ENCODE results near the gene ICAM1. TPM values are rescaled to one million over a fixed set of nuclear protein-coding genes. Genes with fewer than 3 reads are reported as not detected.

Gene ICAM1
- polyA plus RNA-seq, 1 donor (not counting 4 experiments of a cell fraction or from before 2014, with no cell fraction given): 0.30 TPM

GRCh38 chr19:10329555-10329954 is 58.6 kb downstream of the ICAM1 start:
- Histone ChIP-seq H4K20me1 (ENCODE audit: control insufficient read depth, extremely low read depth, insufficient read depth, low read length) (no peaks in the 10 kb centered on the region), H3K9ac (ENCODE audit: control insufficient read depth, extremely low read depth, insufficient read depth, low read length) (no peak overlapping the region), H3K27me3 (ENCODE audit: control insufficient read depth, extremely low read depth, insufficient read depth, low read length) (no peaks in the 10 kb centered on the region), H3K9me3 (ENCODE audit: control insufficient read depth, low read depth, low read length) (no peaks in the 10 kb centered on the region), H3K4me3 (ENCODE audit: control insufficient read depth in 2 of 3, extremely low read depth in 1 of 3, insufficient read depth in 2 of 3, low read depth in 1 of 3, low read length in 3 of 3) (no peak overlapping the region), H3K27ac (ENCODE audit: control insufficient read depth, insufficient read depth, low read length) (no peak overlapping the region), H3K4me2 (ENCODE audit: control insufficient read depth, extremely low read depth, insufficient read depth, low read depth, low read length) (no peak overlapping the region), H3K36me3 (ENCODE audit: control insufficient read depth in 2 of 2, extremely low read depth in 1 of 2, insufficient read depth in 2 of 2, low read length in 2 of 2) (peaks cover 18 to 32% of the 10 kb centered on the region in 2 experiments), H2AFZ (ENCODE audit: control insufficient read depth, low read length) (no peak overlapping the region), H3K79me2 (ENCODE audit: control insufficient read depth, insufficient read depth, low read length) (peaks cover 36% of the 10 kb centered on the region), H3K4me1 (ENCODE audit: control insufficient read depth, extremely low read depth, insufficient read depth, low read length) (peaks cover 17% of the 10 kb centered on the region), H3K9me1 (ENCODE audit: control insufficient read depth, extremely low read depth, insufficient read depth, low read length) (no peaks in the 10 kb centered on the region)
- TF ChIP-seq EZH2 (IDR thresholded peaks at IDR 0.05; ENCODE audit: low read length) (no peak), CTCF (optimal IDR thresholded peaks at IDR 0.05 in 1 of 3, IDR thresholded peaks at IDR 0.05 in 1 of 3, conservative IDR thresholded peaks at IDR 0.05 in 1 of 3; ENCODE audit: extremely low read depth in 1 of 3, insufficient read depth in 2 of 3, low read length in 3 of 3) (no peak)
- DNase-seq (ENCODE audit: low read depth, low spot score): no peak
- dilution Hi-C loops (cut with MboI; ENCODE audit: extremely low pct_ligation_motif_present, low sequenced_read_pairs): no loop called here
- FAIRE-seq: no peak

GRCh38 chr19:10332158-10332964 is 61.4 kb downstream of the ICAM1 start:
- Histone ChIP-seq H3K9me3 (ENCODE audit: control insufficient read depth, low read depth, low read length) (no peaks in the 10 kb centered on the region), H3K9me1 (ENCODE audit: control insufficient read depth, extremely low read depth, insufficient read depth, low read length) (no peaks in the 10 kb centered on the region), H2AFZ (ENCODE audit: control insufficient read depth, low read length) (peak overlapping the region; percentile 90), H3K27ac (ENCODE audit: control insufficient read depth, insufficient read depth, low read length) (peak overlapping the region; percentile 82), H3K36me3 (ENCODE audit: control insufficient read depth in 2 of 2, extremely low read depth in 1 of 2, insufficient read depth in 2 of 2, low read length in 2 of 2) (peaks cover 12 to 22% of the 10 kb centered on the region in 2 experiments), H3K4me2 (ENCODE audit: control insufficient read depth, extremely low read depth, insufficient read depth, low read depth, low read length) (peak overlapping the region; percentile 79), H3K4me1 (ENCODE audit: control insufficient read depth, extremely low read depth, insufficient read depth, low read length) (peaks cover 19% of the 10 kb centered on the region), H3K79me2 (ENCODE audit: control insufficient read depth, insufficient read depth, low read length) (peaks cover 36% of the 10 kb centered on the region), H3K9ac (ENCODE audit: control insufficient read depth, extremely low read depth, insufficient read depth, low read length) (peak overlapping the region; percentile 84), H3K27me3 (ENCODE audit: control insufficient read depth, extremely low read depth, insufficient read depth, low read length) (no peaks in the 10 kb centered on the region), H4K20me1 (ENCODE audit: control insufficient read depth, extremely low read depth, insufficient read depth, low read length) (no peaks in the 10 kb centered on the region), H3K4me3 (ENCODE audit: control insufficient read depth in 2 of 3, extremely low read depth in 1 of 3, insufficient read depth in 2 of 3, low read depth in 1 of 3, low read length in 3 of 3) (peak overlapping the region; percentile 70 to 94 (median 92))
- no peak for TF ChIP-seq EZH2 (IDR thresholded peaks at IDR 0.05; ENCODE audit: low read length)
- TF ChIP-seq CTCF (optimal IDR thresholded peaks at IDR 0.05 in 1 of 3, IDR thresholded peaks at IDR 0.05 in 1 of 3, conservative IDR thresholded peaks at IDR 0.05 in 1 of 3; ENCODE audit: extremely low read depth in 1 of 3, insufficient read depth in 2 of 3, low read length in 3 of 3): peak in 2 of 3 experiments; percentile 7 to 9
- dilution Hi-C loops (cut with MboI; ENCODE audit: extremely low pct_ligation_motif_present, low sequenced_read_pairs): no loop called here
- DNase-seq (ENCODE audit: low read depth, low spot score): no peak
- no peak for FAIRE-seq
